Middle frontal gyrus (tissue), 1 donor: ENCODE measurements around the gene RASSF9.

ENCODE experiments used
- DNase-seq: peaks from one replicate; pipeline ENCODE4 v3.0.0-alpha.2; 2015; ENCODE audit warnings: low spot score; ENCODE audit errors: extremely low spot score

The RASSF9 gene

GRCh38 chr12:85836197-85837090 lies at the start of gene RASSF9:
Gene RASSF9, minus strand, starts transcription at chr12:85836409. Its CDS starts 208 bp downstream, at chr12:85836201.
- no peak for DNase-seq

- no peak for DNase-seq
These were observed 47.6 kb upstream of the RASSF9 start for GRCh38 chr12:85883763-85884162.

- no peak for DNase-seq
These were observed 41.2 kb upstream of the RASSF9 start for GRCh38 chr12:85877459-85877858.

GRCh38 chr12:85874031-85874461 lies 37.8 kb upstream of the RASSF9 start, which contains the start of gene NTS:
Gene NTS, plus strand, starts transcription at chr12:85874295. Its CDS starts 109 bp downstream, at chr12:85874404.
- no peak for DNase-seq

GRCh38 chr12:85872497-85873091 lies 36.4 kb upstream of the RASSF9 start:
- peak; percentile 56 for DNase-seq

GRCh38 chr12:85866986-85867776 lies 31.0 kb upstream of the RASSF9 start:
- peak; percentile 43 for DNase-seq

- DNase-seq, result no peak
These were observed 29.7 kb upstream of the RASSF9 start for GRCh38 chr12:85865890-85866289.

- DNase-seq, result no peak
These were observed 20.8 kb upstream of the RASSF9 start for GRCh38 chr12:85856966-85857365.

GRCh38 chr12:85855305-85855704 lies 19.1 kb upstream of the RASSF9 start:
- no peak for DNase-seq

- DNase-seq, result no peak
These were observed 13.1 kb upstream of the RASSF9 start for GRCh38 chr12:85849344-85849743.

- no peak for DNase-seq
These were observed 7.5 kb upstream of the RASSF9 start for GRCh38 chr12:85843606-85844310.

GRCh38 chr12:85835426-85836196 lies 598 bp downstream of the RASSF9 start:
- no peak for DNase-seq

GRCh38 chr12:85834378-85834777 lies 1.8 kb downstream of the RASSF9 start:
- no peak for DNase-seq

- no peak for DNase-seq
These were observed 2.6 kb downstream of the RASSF9 start for GRCh38 chr12:85833579-85833978.

- no peak for DNase-seq
These were observed 4.8 kb downstream of the RASSF9 start for GRCh38 chr12:85831327-85831990.

GRCh38 chr12:85829391-85829790 lies 6.8 kb downstream of the RASSF9 start:
- no peak for DNase-seq

GRCh38 chr12:85828576-85828975 lies 7.6 kb downstream of the RASSF9 start:
- DNase-seq, result no peak

GRCh38 chr12:85825746-85826145 lies 10.5 kb downstream of the RASSF9 start:
- DNase-seq, result no peak

- no peak for DNase-seq
These were observed 12.6 kb downstream of the RASSF9 start for GRCh38 chr12:85823436-85824180.
